ENCODE results near the gene C1QTNF5.

- TF ChIP-seq POLR2A (IDR thresholded peaks at IDR 0.05; ENCODE audit: low read depth, low read length) (no peak), TAF1 (IDR thresholded peaks at IDR 0.05; ENCODE audit: borderline replicate concordance, low read depth, low read length) (no peak), POLR2AphosphoS5 (IDR thresholded peaks at IDR 0.05; ENCODE audit: low read depth, low read length) (no peak)
Observed at GRCh38 chr11:119310682-119311052, 30.0 kb downstream of the C1QTNF5 start.
